ENCODE results near the gene CAB39L. TPM values are rescaled to one million over a fixed set of nuclear protein-coding genes. Genes with fewer than 3 reads are reported as not detected.

Gene CAB39L
- total RNA-seq, 3 donors from 2014 or later (not counting 1 experiment from before 2014, with no cell fraction given) = 4.4 to 6.5 (median 6.0) TPM

DNA sequence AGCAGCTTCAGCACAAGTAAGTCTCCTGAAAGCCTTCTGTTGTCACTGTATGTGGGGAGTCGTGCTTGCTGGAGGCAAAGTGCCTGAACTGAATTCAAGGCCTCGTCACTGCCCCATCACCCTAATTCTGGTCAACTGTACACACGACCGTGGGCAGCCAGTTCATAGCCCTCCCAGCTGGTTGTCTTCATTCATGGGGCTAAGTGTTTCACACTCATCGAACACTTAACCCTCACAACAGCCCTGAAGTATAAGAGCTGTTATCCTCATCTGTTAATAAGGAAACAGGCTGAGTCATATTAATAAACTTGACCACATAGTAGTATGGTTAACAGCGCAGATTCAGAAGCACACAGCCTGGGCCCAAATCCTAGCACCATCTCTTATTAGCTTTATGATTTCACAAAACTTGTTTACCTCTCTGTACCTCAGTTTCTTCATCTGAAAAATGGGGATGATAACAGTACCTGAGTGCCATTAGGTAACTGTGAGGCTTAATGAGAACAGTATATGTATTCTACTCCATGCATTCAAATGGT is 129.5 kb downstream of the CAB39L start:
- Mint-ChIP-seq H3K36me3 (no peaks in the 10 kb centered on the region), H3K4me3 (no peak overlapping the region), H3K27ac (no peak overlapping the region), H3K9me3 (no peaks in the 10 kb centered on the region), H3K4me1 (no peaks in the 10 kb centered on the region), H3K27me3 (ENCODE audit: low read depth in 2 of 2) (no peaks in the 10 kb centered on the region)
- Histone ChIP-seq H3K27ac (ENCODE audit: low read length) (no peak overlapping the region), H3K27me3 (ENCODE audit: control insufficient read depth, insufficient read depth, low read length) (no peaks in the 10 kb centered on the region), H3K36me3 (ENCODE audit: control insufficient read depth, insufficient read depth, low read length) (no peaks in the 10 kb centered on the region), H3K9me3 (ENCODE audit: control insufficient read depth, insufficient read depth, low read length) (no peaks in the 10 kb centered on the region), H3K4me3 (ENCODE audit: low read length) (no peak overlapping the region), H3K4me1 (ENCODE audit: control insufficient read depth, insufficient read depth, low read length) (no peaks in the 10 kb centered on the region)
- TF ChIP-seq, protein P1, sequence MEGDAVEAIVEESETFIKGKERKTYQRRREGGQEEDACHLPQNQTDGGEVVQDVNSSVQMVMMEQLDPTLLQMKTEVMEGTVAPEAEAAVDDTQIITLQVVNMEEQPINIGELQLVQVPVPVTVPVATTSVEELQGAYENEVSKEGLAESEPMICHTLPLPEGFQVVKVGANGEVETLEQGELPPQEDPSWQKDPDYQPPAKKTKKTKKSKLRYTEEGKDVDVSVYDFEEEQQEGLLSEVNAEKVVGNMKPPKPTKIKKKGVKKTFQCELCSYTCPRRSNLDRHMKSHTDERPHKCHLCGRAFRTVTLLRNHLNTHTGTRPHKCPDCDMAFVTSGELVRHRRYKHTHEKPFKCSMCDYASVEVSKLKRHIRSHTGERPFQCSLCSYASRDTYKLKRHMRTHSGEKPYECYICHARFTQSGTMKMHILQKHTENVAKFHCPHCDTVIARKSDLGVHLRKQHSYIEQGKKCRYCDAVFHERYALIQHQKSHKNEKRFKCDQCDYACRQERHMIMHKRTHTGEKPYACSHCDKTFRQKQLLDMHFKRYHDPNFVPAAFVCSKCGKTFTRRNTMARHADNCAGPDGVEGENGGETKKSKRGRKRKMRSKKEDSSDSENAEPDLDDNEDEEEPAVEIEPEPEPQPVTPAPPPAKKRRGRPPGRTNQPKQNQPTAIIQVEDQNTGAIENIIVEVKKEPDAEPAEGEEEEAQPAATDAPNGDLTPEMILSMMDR (IDR thresholded peaks at IDR 0.05) = no peak
- intact Hi-C loops (cut with micrococcal nuclease) = no loop called here
- ATAC-seq (no peak), DNase-seq (no peak)
- 85% methylated on average over 6 of the region's 6 CpGs for WGBS (ENCODE audit: insufficient coverage)

DNA sequence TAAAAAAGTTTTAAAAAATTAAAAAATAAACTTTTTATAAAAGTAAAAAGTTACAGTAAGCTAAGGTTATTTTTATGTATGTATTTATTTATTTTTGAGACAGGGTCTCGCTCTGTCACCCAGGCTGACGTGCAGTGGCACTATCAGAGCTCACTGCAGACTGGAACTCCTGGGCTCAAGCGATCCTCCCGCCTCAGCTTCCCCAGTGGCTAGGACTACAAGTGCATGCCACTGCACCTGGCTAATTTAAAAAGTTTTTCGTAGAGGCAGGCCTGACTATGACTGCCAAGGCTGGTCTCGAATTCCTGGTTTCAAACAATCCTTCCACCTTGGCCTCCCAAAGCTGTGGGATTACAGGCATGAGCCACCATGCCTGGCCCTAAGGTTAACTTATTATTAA is 132.0 kb downstream of the CAB39L start:
- Histone ChIP-seq H3K27me3 (ENCODE audit: control insufficient read depth, insufficient read depth, low read length) (no peaks in the 10 kb centered on the region), H3K36me3 (ENCODE audit: control insufficient read depth, insufficient read depth, low read length) (no peaks in the 10 kb centered on the region), H3K4me3 (ENCODE audit: low read length) (no peak overlapping the region), H3K4me1 (ENCODE audit: control insufficient read depth, insufficient read depth, low read length) (no peaks in the 10 kb centered on the region), H3K27ac (ENCODE audit: low read length) (no peak overlapping the region), H3K9me3 (ENCODE audit: control insufficient read depth, insufficient read depth, low read length) (no peaks in the 10 kb centered on the region)
- intact Hi-C loops (cut with micrococcal nuclease) = no loop called here
- no peaks in the 10 kb centered on the region for H3K27me3 Mint-ChIP-seq (ENCODE audit: low read depth in 2 of 2)
- TF ChIP-seq, protein P1 (IDR thresholded peaks at IDR 0.05) = no peak
- H3K4me3 Mint-ChIP-seq = no peak overlapping the region
- DNase-seq (no peak), ATAC-seq (no peak)
- H3K36me3 Mint-ChIP-seq = no peaks in the 10 kb centered on the region
- no peak overlapping the region for H3K27ac Mint-ChIP-seq
- WGBS (ENCODE audit: insufficient coverage) = 94% methylated on average over 6 of the region's 6 CpGs
- H3K9me3 Mint-ChIP-seq = no peaks in the 10 kb centered on the region
- H3K4me1 Mint-ChIP-seq = no peaks in the 10 kb centered on the region

DNA sequence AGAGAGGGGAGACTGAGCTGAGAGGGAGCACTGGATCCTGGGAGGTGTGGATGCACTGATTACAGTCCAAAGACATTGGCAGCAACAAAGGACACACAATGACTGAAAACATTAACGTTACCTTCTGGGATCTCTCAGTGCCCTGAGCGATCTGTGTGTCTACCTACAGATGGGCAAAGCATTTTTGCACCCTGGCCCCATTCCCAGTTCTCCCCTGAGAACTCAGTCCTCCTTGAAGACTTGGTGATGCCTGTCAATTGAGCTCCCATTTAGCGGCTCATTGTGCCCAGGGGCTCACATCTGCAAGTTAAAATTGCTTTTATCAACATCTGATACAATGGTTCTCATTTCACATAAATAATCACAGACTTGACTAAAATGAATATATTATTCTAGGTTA is 133.6 kb downstream of the CAB39L start:
- no peaks in the 10 kb centered on the region for H3K9me3 Mint-ChIP-seq
- WGBS (ENCODE audit: insufficient coverage) = 92% methylated on average over 3 of the region's 3 CpGs
- H3K4me1 Mint-ChIP-seq = no peaks in the 10 kb centered on the region
- no peaks in the 10 kb centered on the region for H3K27me3 Mint-ChIP-seq (ENCODE audit: low read depth in 2 of 2)
- ATAC-seq (no peak), DNase-seq (no peak)
- Histone ChIP-seq H3K27me3 (ENCODE audit: control insufficient read depth, insufficient read depth, low read length) (no peaks in the 10 kb centered on the region), H3K27ac (ENCODE audit: low read length) (no peak overlapping the region), H3K36me3 (ENCODE audit: control insufficient read depth, insufficient read depth, low read length) (no peaks in the 10 kb centered on the region), H3K4me3 (ENCODE audit: low read length) (no peak overlapping the region), H3K9me3 (ENCODE audit: control insufficient read depth, insufficient read depth, low read length) (no peaks in the 10 kb centered on the region), H3K4me1 (ENCODE audit: control insufficient read depth, insufficient read depth, low read length) (no peaks in the 10 kb centered on the region)
- no peak overlapping the region for H3K4me3 Mint-ChIP-seq
- TF ChIP-seq, protein P1 (IDR thresholded peaks at IDR 0.05) = no peak
- H3K36me3 Mint-ChIP-seq = no peaks in the 10 kb centered on the region
- intact Hi-C loops (cut with micrococcal nuclease) = no loop called here
- no peak overlapping the region for H3K27ac Mint-ChIP-seq

DNA sequence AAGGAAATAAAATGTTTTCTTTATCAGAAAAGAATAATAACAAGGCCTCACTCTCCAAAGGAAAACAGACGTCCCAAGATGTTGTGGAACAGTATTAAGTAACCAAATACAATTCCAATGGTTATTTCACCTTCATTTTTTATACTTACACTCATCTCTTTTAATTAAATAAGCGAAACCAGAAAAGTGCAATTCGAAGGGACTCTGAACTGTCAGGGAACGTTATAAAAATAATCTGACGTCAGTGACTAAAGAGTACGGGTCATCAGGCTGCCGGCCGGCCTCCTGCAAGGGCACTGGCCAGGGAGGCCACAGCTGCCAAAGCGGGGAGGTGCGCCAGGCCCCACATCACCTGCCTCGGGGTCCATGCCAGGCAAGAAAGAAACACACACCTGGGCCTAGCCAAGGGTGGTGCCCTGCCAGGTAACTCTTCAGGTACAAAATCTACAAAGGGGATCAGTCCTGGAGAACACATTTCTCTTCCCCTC is 134.9 kb downstream of the CAB39L start:
- DNase-seq = no peak
- TF ChIP-seq, protein P1 (IDR thresholded peaks at IDR 0.05) = no peak

More for the DNA sequence above, 134.9 kb downstream of the CAB39L start:
- H3K9me3 Mint-ChIP-seq = no peaks in the 10 kb centered on the region
- H3K27ac Mint-ChIP-seq = no peak overlapping the region
- no peaks in the 10 kb centered on the region for H3K9me3 ChIP-seq (ENCODE audit: control insufficient read depth, insufficient read depth, low read length)
- no peaks in the 10 kb centered on the region for H3K4me1 ChIP-seq (ENCODE audit: control insufficient read depth, insufficient read depth, low read length)
- WGBS (ENCODE audit: insufficient coverage) = 94% methylated on average over 11 of the region's 11 CpGs
- no peaks in the 10 kb centered on the region for H3K36me3 ChIP-seq (ENCODE audit: control insufficient read depth, insufficient read depth, low read length)
- no peaks in the 10 kb centered on the region for H3K36me3 Mint-ChIP-seq
- intact Hi-C loops (cut with micrococcal nuclease) = loop anchor here (10.0 kb wide), 1 partner anchor 1766 kb away; no protein-coding TSS in a partner anchor
- ATAC-seq = no peak
- H3K4me1 Mint-ChIP-seq = no peaks in the 10 kb centered on the region
- no peaks in the 10 kb centered on the region for H3K27me3 Mint-ChIP-seq (ENCODE audit: low read depth in 2 of 2)
- H3K4me3 ChIP-seq (ENCODE audit: low read length) = no peak overlapping the region
- no peak overlapping the region for H3K4me3 Mint-ChIP-seq
- no peaks in the 10 kb centered on the region for H3K27me3 ChIP-seq (ENCODE audit: control insufficient read depth, insufficient read depth, low read length)
- no peak overlapping the region for H3K27ac ChIP-seq (ENCODE audit: low read length)

Measured in natural killer cell (primary cell).